Fibroblast of lung (primary cell): ENCODE data around the gene CCDC158. TPM values are rescaled to one million over a fixed set of nuclear protein-coding genes. Genes with fewer than 3 reads are reported as not detected.
"Not testable (repeated sequence)": the region's sequence is repeated elsewhere in the genome, so short reads cannot be mapped to it uniquely, and the experiment has no call there.

ENCODE experiments used
- DNase-seq, 2 donors: peaks; one replicate each; pipeline versions ENCODE4 v3.0.0 to v3.0.0-alpha.2; 2010; ENCODE audit warnings: low read depth in 2 of 2
- H2AFZ ChIP-seq: 2 replicates; pipeline ENCODE4 v1.5.1; 2012; ENCODE audit warnings: low read length, control low read depth, inconsistent platforms
- H3K27ac ChIP-seq: 2 replicates; pipeline ENCODE4 v1.5.1; 2011; ENCODE audit warnings: low read length, control low read depth; ENCODE audit not compliant: insufficient read depth
- H3K27me3 ChIP-seq: 2 replicates; pipeline ENCODE4 v1.5.1; 2011; ENCODE audit warnings: mild to moderate bottlenecking, low read length; ENCODE audit not compliant: control insufficient read depth, insufficient read depth
- H3K36me3 ChIP-seq: 2 replicates; pipeline ENCODE4 v1.5.1; 2011; ENCODE audit warnings: low read length; ENCODE audit not compliant: control insufficient read depth, insufficient read depth
- H3K4me1 ChIP-seq: 2 replicates; pipeline ENCODE4 v1.5.1; 2011; ENCODE audit warnings: low read length; ENCODE audit not compliant: control insufficient read depth, insufficient read depth; ENCODE audit errors: extremely low read depth
- H3K4me2 ChIP-seq: 2 replicates; pipeline ENCODE4 v1.5.1; 2011; ENCODE audit warnings: low read length, control low read depth; ENCODE audit not compliant: insufficient read depth; ENCODE audit errors: extremely low read depth
- H3K4me3 ChIP-seq, 4 experiments: fragments of 200-600 bp in 1 of 4; sonication (generic) in 1 of 4; replicated peaks in 1 of 4; 2 replicates each; pipeline ENCODE4 v1.5.1; 2011 to 2016; ENCODE audit warnings: low read length in 4 of 4, low read depth in 3 of 4, mild to moderate bottlenecking in 3 of 4, control low read depth in 2 of 4, inconsistent platforms in 1 of 4, mixed read lengths in 1 of 4; ENCODE audit not compliant: insufficient read depth in 1 of 4; ENCODE audit errors: control extremely low read depth in 1 of 4
- H3K79me2 ChIP-seq: 2 replicates; pipeline ENCODE4 v1.5.1; 2012; ENCODE audit warnings: mild to moderate bottlenecking, low read length, inconsistent platforms; ENCODE audit not compliant: control insufficient read depth, insufficient read depth
- H3K9ac ChIP-seq: 2 replicates; pipeline ENCODE4 v1.5.1; 2011; ENCODE audit warnings: mild to moderate bottlenecking, low read length, control low read depth; ENCODE audit not compliant: insufficient read depth
- H3K9me3 ChIP-seq: 2 replicates; pipeline ENCODE4 v1.5.1; 2012; ENCODE audit warnings: low read depth, low read length; ENCODE audit not compliant: control insufficient read depth, insufficient read depth
- H4K20me1 ChIP-seq: 2 replicates; pipeline ENCODE4 v1.5.1; 2011; ENCODE audit warnings: low read length; ENCODE audit not compliant: control insufficient read depth, insufficient read depth; ENCODE audit errors: extremely low read depth
- CTCF ChIP-seq, 2 donors: IDR thresholded peaks in 1 of 2; conservative IDR thresholded peaks in 1 of 2; 1 replicate in 1 of 2; 2 replicates in 1 of 2; pipeline ENCODE4 v1.5.1; 2011 to 2012; ENCODE audit warnings: low read length in 2 of 2, control low read depth in 1 of 2, inconsistent platforms in 1 of 2, low read depth in 1 of 2, mild to moderate bottlenecking in 1 of 2
- EZH2 ChIP-seq: IDR thresholded peaks from 2 replicates; pipeline ENCODE4 v1.5.1; 2012; ENCODE audit warnings: low read length, control low read depth, mild to moderate bottlenecking; ENCODE audit errors: missing control alignments
- polyA plus RNA-seq, 2 donors: library from polyadenylated mRNA; depleted of rRNA in 1 of 2; stranded (reverse) in 1 of 2; unstranded in 1 of 2; fragments of >200 nt; gene quantifications; 2 replicates each; pipeline ENCODE4 v1.2.1, GENCODE V29; 2011 to 2012; ENCODE audit warnings: missing spikeins in 1 of 2
- total RNA-seq: library from RNA; depleted of rRNA; stranded (reverse); fragments of >200 nt; gene quantifications from 2 replicates; pipeline ENCODE4 v1.2.1, GENCODE V29; 2014

Gene CCDC158
- total and polyA plus RNA-seq, 2 donors (not counting 1 experiment from before 2014, with no cell fraction given): 0.15 to 1.5 TPM

- no peak overlapping the region for H3K4me2 ChIP-seq
- H3K27me3 ChIP-seq: peaks cover 5% of the 10 kb centered on the region
- no peaks in the 10 kb centered on the region for H3K36me3 ChIP-seq
- DNase-seq: no peak
- no peak for TF ChIP-seq CTCF (conservative IDR thresholded peaks at IDR 0.05 in 1 of 2, IDR thresholded peaks at IDR 0.05 in 1 of 2; ENCODE audit: low read depth in 1 of 2, low read length in 2 of 2)
- no peak for TF ChIP-seq EZH2
- H3K27ac ChIP-seq: no peak overlapping the region
- H3K4me1 ChIP-seq: peaks cover under 1% of the 10 kb centered on the region
- H2AFZ ChIP-seq: no peak overlapping the region
- H3K9me3 ChIP-seq: no peaks in the 10 kb centered on the region
- no peak overlapping the region for H3K9ac ChIP-seq
- H4K20me1 ChIP-seq: no peaks in the 10 kb centered on the region
- no peaks in the 10 kb centered on the region for H3K79me2 ChIP-seq
- H3K4me3 ChIP-seq: no peak overlapping the region
These were observed 124.6 kb downstream of the CCDC158 start for GRCh38 chr4:76296286-76296820.

- H4K20me1 ChIP-seq: no peaks in the 10 kb centered on the region
- DNase-seq: peak in 1 of 2 donors; percentile 17
- no peaks in the 10 kb centered on the region for H3K36me3 ChIP-seq
- H3K79me2 ChIP-seq: no peaks in the 10 kb centered on the region
- H3K9me3 ChIP-seq: no peaks in the 10 kb centered on the region
- no peak overlapping the region for H3K4me2 ChIP-seq
- no peak overlapping the region for H2AFZ ChIP-seq
- H3K27ac ChIP-seq: no peak overlapping the region
- no peak overlapping the region for H3K9ac ChIP-seq
- peaks cover 15% of the 10 kb centered on the region for H3K27me3 ChIP-seq
- no peaks in the 10 kb centered on the region for H3K4me1 ChIP-seq
- TF ChIP-seq CTCF (conservative IDR thresholded peaks at IDR 0.05 in 1 of 2, IDR thresholded peaks at IDR 0.05 in 1 of 2; ENCODE audit: low read depth in 1 of 2, low read length in 2 of 2): no peak
- no peak for TF ChIP-seq EZH2
- no peak overlapping the region for H3K4me3 ChIP-seq
These were observed 127.2 kb downstream of the CCDC158 start for GRCh38 chr4:76293772-76294171.

- Histone ChIP-seq H3K36me3 (no peaks in the 10 kb centered on the region), H3K4me2 (no peak overlapping the region), H3K79me2 (no peaks in the 10 kb centered on the region), H4K20me1 (no peaks in the 10 kb centered on the region), H3K9ac (no peak overlapping the region), H3K9me3 (no peaks in the 10 kb centered on the region), H3K4me1 (no peaks in the 10 kb centered on the region), H3K27ac (no peak overlapping the region), H2AFZ (no peak overlapping the region), H3K4me3 (no peak overlapping the region), H3K27me3 (peaks cover 15% of the 10 kb centered on the region)
- DNase-seq: no peak
- TF ChIP-seq CTCF (conservative IDR thresholded peaks at IDR 0.05 in 1 of 2, IDR thresholded peaks at IDR 0.05 in 1 of 2; ENCODE audit: low read depth in 1 of 2, low read length in 2 of 2) (no peak), EZH2 (no peak)
These were observed 128.2 kb downstream of the CCDC158 start for GRCh38 chr4:76292730-76293129.

- H3K79me2 ChIP-seq, H3K4me3 ChIP-seq, H3K36me3 ChIP-seq, H2AFZ ChIP-seq, DNase-seq, H3K27ac ChIP-seq, H4K20me1 ChIP-seq, H3K4me1 ChIP-seq, H3K4me2 ChIP-seq, H3K9me3 ChIP-seq, H3K9ac ChIP-seq: not testable (repeated sequence)
- H3K27me3 ChIP-seq: peaks cover 11% of the 10 kb centered on the region
These were observed 133.1 kb downstream of the CCDC158 start for GRCh38 chr4:76287811-76288210.
